Endothelial cell of umbilical vein (primary cell): ENCODE measurements around the gene SMOC1. TPM values are rescaled to one million over a fixed set of nuclear protein-coding genes. Genes with fewer than 3 reads are reported as not detected.

Source experiments
- BruUV-seq: library from RNA; stranded (reverse); fragments of 400-500 nt; replicated peaks from 2 replicates; lab custom pipeline; 2021; lab: Mats Ljungman, UMichigan
- CTCF ChIA-PET: fragments of 300-600, 350-600 bp; sonication (Branson Sonifier 250); formaldehyde crosslinking; loops from one replicate; lab custom pipeline; 2021; ENCODE audit warnings: antibody characterized with exemption, inconsistent platforms; lab: Charles Lee
- POLR2A ChIA-PET: fragments of 300-600, 350-600 bp; sonication (Branson Sonifier 250); formaldehyde crosslinking; loops from one replicate; lab custom pipeline; 2021; ENCODE audit warnings: antibody characterized with exemption, inconsistent platforms; lab: Charles Lee
- DNase-seq: peaks from one replicate; pipeline ENCODE4 v3.0.0-alpha.2; 2011; ENCODE audit warnings: low read depth, low spot score
- FAIRE-seq: peaks from 2 replicates; lab custom pipeline; 2011; peaks lifted over from hg19 to GRCh38; lab: Jason Lieb, UNC
- H2AFZ ChIP-seq: 2 replicates; pipeline ENCODE4 v1.6.0; 2012; ENCODE audit warnings: low read depth, low read length, control low read depth, inconsistent platforms
- H3K27ac ChIP-seq: 2 replicates; pipeline ENCODE4 v1.5.1; 2011; ENCODE audit warnings: low read depth, mild to moderate bottlenecking, control low read depth, low read length, moderate library complexity; ENCODE audit not compliant: insufficient read depth
- H3K27me3 ChIP-seq, 2 experiments: 2 replicates each; pipeline versions ENCODE4 v1.6.0 to v1.6.1; 2011; ENCODE audit warnings: low read length in 2 of 2, mixed read lengths in 1 of 2; ENCODE audit not compliant: control insufficient read depth in 2 of 2, insufficient read depth in 2 of 2
- H3K36me3 ChIP-seq, 2 experiments: 2 replicates in 1 of 2; 3 replicates in 1 of 2; pipeline ENCODE4 v1.5.1; 2011; ENCODE audit warnings: low read length in 2 of 2, mild to moderate bottlenecking in 1 of 2, moderate library complexity in 1 of 2; ENCODE audit not compliant: control insufficient read depth in 2 of 2, insufficient read depth in 2 of 2; ENCODE audit errors: extremely low read depth in 1 of 2
- H3K4me1 ChIP-seq: 3 replicates; pipeline ENCODE4 v1.5.1; 2011; ENCODE audit warnings: mild to moderate bottlenecking, low read length; ENCODE audit not compliant: control insufficient read depth, insufficient read depth; ENCODE audit errors: extremely low read depth
- H3K4me2 ChIP-seq: 2 replicates; pipeline ENCODE4 v1.6.1; 2011; ENCODE audit warnings: low read length, control low read depth, mixed read lengths; ENCODE audit not compliant: insufficient read depth
- H3K4me3 ChIP-seq, 3 experiments: fragments of 200-600 bp in 1 of 3; sonication (generic), shearing (Covaris generic) in 1 of 3; replicated peaks in 1 of 3; 2 replicates each; pipeline ENCODE4 v1.5.1; 2011 to 2016; ENCODE audit warnings: control low read depth in 3 of 3, low read length in 3 of 3, mild to moderate bottlenecking in 2 of 3, inconsistent platforms in 1 of 3, low read depth in 1 of 3, moderate library complexity in 1 of 3; ENCODE audit not compliant: insufficient read depth in 1 of 3
- H3K79me2 ChIP-seq: 2 replicates; pipeline ENCODE4 v1.6.0; 2012; ENCODE audit warnings: low read length, inconsistent platforms; ENCODE audit not compliant: control insufficient read depth, insufficient read depth
- H3K9ac ChIP-seq: replicated peaks from 2 replicates; pipeline ENCODE3; 2011; ENCODE audit warnings: low read length, control low read depth; ENCODE audit not compliant: insufficient read depth; ENCODE audit errors: extremely low read depth
- H3K9me1 ChIP-seq: replicated peaks from 3 replicates; pipeline ENCODE4 v1.6.0; 2011; ENCODE audit warnings: mild to moderate bottlenecking, low read length; ENCODE audit not compliant: control insufficient read depth, insufficient read depth; ENCODE audit errors: extremely low read depth
- H3K9me3 ChIP-seq: replicated peaks from 2 replicates; pipeline ENCODE4 v1.5.1; 2012; ENCODE audit warnings: low read length, inconsistent platforms; ENCODE audit not compliant: control insufficient read depth, insufficient read depth
- H4K20me1 ChIP-seq: replicated peaks from 2 replicates; pipeline ENCODE3; 2011; ENCODE audit warnings: mild to moderate bottlenecking, low read length; ENCODE audit not compliant: control insufficient read depth, insufficient read depth; ENCODE audit errors: extremely low read depth
- CTCF ChIP-seq, 2 donors: IDR thresholded peaks; 1 replicate in 1 of 2; 2 replicates in 1 of 2; pipeline ENCODE4 v1.5.1; 2011; ENCODE audit warnings: low read length in 2 of 2, mild to moderate bottlenecking in 2 of 2, moderate library complexity in 2 of 2, control low read depth in 1 of 2, inconsistent platforms in 1 of 2, low read depth in 1 of 2; ENCODE audit not compliant: insufficient read depth in 1 of 2; ENCODE audit errors: extremely low read depth in 1 of 2
- EZH2 ChIP-seq: IDR thresholded peaks from 2 replicates; pipeline ENCODE4 v1.6.1; 2012; ENCODE audit warnings: borderline replicate concordance, low read depth, mild to moderate bottlenecking, moderate library complexity, low read length, inconsistent platforms; ENCODE audit not compliant: severe bottlenecking
- FOS ChIP-seq: IDR thresholded peaks from 2 replicates; pipeline ENCODE4 v1.6.1; 2011; ENCODE audit warnings: mild to moderate bottlenecking, low read length, moderate library complexity, borderline replicate concordance; ENCODE audit not compliant: insufficient read depth
- GATA2 ChIP-seq: IDR thresholded peaks from 2 replicates; pipeline ENCODE4 v1.7.0; 2011; ENCODE audit warnings: low read depth, mild to moderate bottlenecking, moderate library complexity, mixed read lengths, low read length; ENCODE audit not compliant: insufficient read length, insufficient read depth
- JUN ChIP-seq: IDR thresholded peaks from 2 replicates; pipeline ENCODE4 v1.6.1; 2011; ENCODE audit warnings: borderline replicate concordance, low read depth; ENCODE audit not compliant: insufficient read length, insufficient read depth
- MAX ChIP-seq: IDR thresholded peaks from 2 replicates; pipeline ENCODE4 v1.6.1; 2011; ENCODE audit not compliant: insufficient read depth, insufficient read length
- MYC ChIP-seq: IDR thresholded peaks from one replicate; pipeline ENCODE4 v1.6.1; 2011; ENCODE audit warnings: mild to moderate bottlenecking, low read depth, low read length
- POLR2A ChIP-seq: IDR thresholded peaks from 2 replicates; pipeline ENCODE4 v1.6.1; 2012; ENCODE audit warnings: low read depth, mild to moderate bottlenecking, control low read depth, low read length
- POLR2AphosphoS5 ChIP-seq: IDR thresholded peaks from 2 replicates; pipeline ENCODE4 v1.6.1; 2012; ENCODE audit warnings: low read depth, mild to moderate bottlenecking, control low read depth, low read length, moderate library complexity; ENCODE audit not compliant: insufficient read depth
- dilution Hi-C: fragments of 300-500 bp; cut with MboI; formaldehyde crosslinking; loops from one replicate; pipeline ENCODE4 v1.15.0; 2019; ENCODE audit warnings: low sequenced_read_pairs; ENCODE audit not compliant: extremely low pct_ligation_motif_present
- intact Hi-C: fragments of 100-400 bp; cut with micrococcal nuclease; formaldehyde crosslinking; loops from one replicate; pipeline ENCODE4 v1.10.0; 2022
- polyA plus RNA-seq, 4 experiments: library from polyadenylated mRNA; depleted of rRNA in 3 of 4; stranded (reverse) in 3 of 4; unstranded in 1 of 4; fragments of >200 nt; gene quantifications; 2 replicates each; pipeline versions ENCODE4 v1.2.1 to v1.2.3, GENCODE V29; 2011 to 2012; ENCODE audit warnings: missing spikeins in 1 of 4
- total RNA-seq: library from RNA; stranded (reverse); gene quantifications from 2 replicates; pipeline ENCODE4 v1.2.3, GENCODE V29; 2021

SMOC1 gene
- total and polyA plus RNA-seq, 2 donors (not counting 3 experiments of a cell fraction or from before 2014, with no cell fraction given), result 0.97 to 1.1 TPM

GRCh38 chr14:70029296-70030132, 150.3 kb downstream of the SMOC1 start:
- dilution Hi-C loops (no loop called here), intact Hi-C loops (loop anchor here (5.0 kb wide), 1 partner anchor 442 kb away; no protein-coding TSS in a partner anchor)

GRCh38 chr14:70032016-70032415, 152.8 kb downstream of the SMOC1 start:
- dilution Hi-C loops, result no loop called here
- no peak overlapping the region for H3K27ac ChIP-seq

More at GRCh38 chr14:70029296-70030132, 150.3 kb downstream of the SMOC1 start:
- no peak overlapping the region for H3K4me2 ChIP-seq
- H3K36me3 ChIP-seq, result no peaks in the 10 kb centered on the region
- no peaks in the 10 kb centered on the region for H3K9me1 ChIP-seq
- ChIA-PET CTCF (interaction anchor here (1.5 to 4.4 kb wide), 8 partner anchors 13 to 299 kb away, joined by 6 to 255 read pairs (median 46); partner anchors contain the start of gene SMOC1), POLR2A (no interaction called here)
- no peak overlapping the region for H2AFZ ChIP-seq
- FAIRE-seq (no peak), DNase-seq (no peak)
- H4K20me1 ChIP-seq, result no peaks in the 10 kb centered on the region
- no peak overlapping the region for H3K9ac ChIP-seq
- H3K9me3 ChIP-seq, result no peaks in the 10 kb centered on the region
- no peak overlapping the region for H3K27ac ChIP-seq
- no peak overlapping the region for H3K4me3 ChIP-seq
- H3K27me3 ChIP-seq, result peaks cover 0 to 2% of the 10 kb centered on the region in 2 experiments
- H3K4me1 ChIP-seq, result no peaks in the 10 kb centered on the region
- H3K79me2 ChIP-seq, result no peaks in the 10 kb centered on the region
- BruUV-seq, result no TSS peak
- no peak for TF ChIP-seq JUN
- no peak for TF ChIP-seq FOS

More at GRCh38 chr14:70032016-70032415, 152.8 kb downstream of the SMOC1 start:
- Histone ChIP-seq H3K4me1 (no peaks in the 10 kb centered on the region), H3K4me2 (no peak overlapping the region), H3K79me2 (no peaks in the 10 kb centered on the region), H3K4me3 (no peak overlapping the region), H4K20me1 (no peaks in the 10 kb centered on the region), H3K27me3 (no peaks in the 10 kb centered on the region), H3K9ac (no peak overlapping the region), H3K9me1 (no peaks in the 10 kb centered on the region), H2AFZ (no peak overlapping the region), H3K9me3 (no peaks in the 10 kb centered on the region), H3K36me3 (no peaks in the 10 kb centered on the region)
- ChIA-PET CTCF (interaction anchor here (0.6 to 1.4 kb wide), 5 partner anchors 12 to 301 kb away, joined by 3 to 5 read pairs (median 3); no protein-coding TSS in a partner anchor), POLR2A (no interaction called here)
- DNase-seq (no peak), FAIRE-seq (no peak)
- TF ChIP-seq FOS (no peak), CTCF (IDR thresholded peaks at IDR 0.05; ENCODE audit: extremely low read depth in 1 of 2, insufficient read depth in 1 of 2, low read depth in 1 of 2, low read length in 2 of 2) (no peak), POLR2AphosphoS5 (no peak), JUN (no peak), EZH2 (no peak), MAX (no peak), GATA2 (no peak), POLR2A (no peak), MYC (no peak)
- intact Hi-C loops, result no loop called here
- no TSS peak for BruUV-seq
